Caki2 (cell line): Measurements from ENCODE around the gene CDC5L. TPM values are rescaled to one million over a fixed set of nuclear protein-coding genes. Genes with fewer than 3 reads are reported as not detected.
A peak's percentile ranks its signal among the peaks of the same experiment; 100 is the strongest.

ENCODE experiments used
- DNase-seq: peaks from one replicate; pipeline ENCODE4 v3.0.0-alpha.2; 2015; ENCODE audit warnings: low read depth
- in situ Hi-C: cut with HindIII; loops from 2 replicates; pipeline ENCODE4 v1.10.0; 2016; ENCODE audit warnings: low sequenced_read_pairs, low pct_unique_long_range_greater_than_20kb, mixed read lengths
- total RNA-seq: library from RNA; depleted of rRNA; stranded (reverse); fragments of >200 nt; shearing (Covaris generic); gene quantifications from 2 replicates; pipeline ENCODE4 v1.2.3, GENCODE V29; 2014; ENCODE audit warnings: low replicate concordance

The CDC5L gene
- total RNA-seq, 1 experiment from 2014 or later: 19.9 TPM

DNA sequence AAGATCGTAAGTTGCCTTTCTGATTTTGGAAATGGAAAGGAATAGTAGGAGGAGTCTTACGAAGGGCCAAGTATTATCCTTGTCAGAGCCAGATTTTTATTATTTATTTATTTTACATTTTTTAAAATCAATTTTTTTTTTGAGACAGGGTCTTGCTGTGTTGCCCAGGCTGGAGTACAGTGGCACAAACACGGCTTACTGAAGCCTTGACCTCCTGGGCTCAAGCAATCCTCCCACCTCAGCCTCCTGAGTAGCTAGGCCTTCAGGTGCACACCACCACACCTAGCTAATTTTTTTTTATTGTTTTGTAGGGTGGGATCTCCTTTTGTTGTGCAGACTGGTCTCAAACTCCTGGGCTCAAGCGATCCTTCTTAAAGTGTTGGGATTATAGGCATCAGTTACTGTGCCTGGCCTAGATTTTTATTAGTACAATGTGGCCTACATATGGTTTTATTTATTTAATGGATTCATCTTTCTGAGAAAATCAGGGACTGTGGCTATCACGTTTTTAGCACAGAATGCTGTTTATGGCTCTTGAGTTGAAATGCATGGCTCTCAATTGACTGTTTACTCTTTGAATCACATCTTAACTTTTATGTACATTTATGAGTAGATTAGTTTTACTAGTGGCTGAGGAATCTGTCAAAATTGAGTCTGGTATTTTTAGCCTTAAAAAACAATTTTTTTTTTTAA, 16.7 kb downstream of the CDC5L start:
- no peak for DNase-seq
- in situ Hi-C loops: no loop called here

GRCh38 chr6:44404715-44405099, 17.2 kb downstream of the CDC5L start:
- in situ Hi-C loops: no loop called here
- DNase-seq: no peak

GRCh38 chr6:44407951-44408670, 20.6 kb downstream of the CDC5L start:
- in situ Hi-C loops: no loop called here
- DNase-seq: no peak

GRCh38 chr6:44409207-44409794, 21.8 kb downstream of the CDC5L start:
- in situ Hi-C loops: no loop called here
- no peak for DNase-seq

GRCh38 chr6:44410363-44410762, 22.9 kb downstream of the CDC5L start:
- no peak for DNase-seq
- in situ Hi-C loops: no loop called here

DNA sequence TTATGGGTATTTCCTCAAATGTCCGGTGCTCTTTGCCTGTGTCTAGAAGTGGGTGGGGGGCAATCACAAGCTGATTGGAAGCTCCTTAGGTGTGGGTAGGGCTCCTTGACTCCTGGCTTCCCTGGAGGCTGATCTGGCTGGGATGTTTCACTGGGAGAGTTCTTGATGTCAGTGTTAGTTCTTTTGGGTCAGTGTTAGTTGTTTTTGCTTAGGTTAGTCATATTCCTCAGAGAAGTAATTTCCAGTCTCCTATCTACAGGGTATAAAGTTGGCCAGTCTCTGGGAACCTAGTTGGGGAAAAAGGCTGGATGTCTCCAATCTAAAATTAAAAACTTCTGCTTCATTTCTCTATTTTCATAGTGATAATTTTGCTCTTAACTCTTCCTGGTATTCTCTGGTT, 23.6 kb downstream of the CDC5L start:
- in situ Hi-C loops: no loop called here
- no peak for DNase-seq

GRCh38 chr6:44415449-44415848, 27.9 kb downstream of the CDC5L start:
- DNase-seq: no peak
- in situ Hi-C loops: no loop called here

- in situ Hi-C loops: no loop called here
- peak; percentile 40 for DNase-seq
Observed at GRCh38 chr6:44415873-44416502, 28.5 kb downstream of the CDC5L start.

- DNase-seq: no peak
Observed at GRCh38 chr6:44422531-44422930, 35.0 kb downstream of the CDC5L start.

GRCh38 chr6:44423306-44423705, 35.8 kb downstream of the CDC5L start:
- in situ Hi-C loops: no loop called here
- DNase-seq: no peak

More at GRCh38 chr6:44422531-44422930, 35.0 kb downstream of the CDC5L start:
- in situ Hi-C loops: no loop called here

DNA sequence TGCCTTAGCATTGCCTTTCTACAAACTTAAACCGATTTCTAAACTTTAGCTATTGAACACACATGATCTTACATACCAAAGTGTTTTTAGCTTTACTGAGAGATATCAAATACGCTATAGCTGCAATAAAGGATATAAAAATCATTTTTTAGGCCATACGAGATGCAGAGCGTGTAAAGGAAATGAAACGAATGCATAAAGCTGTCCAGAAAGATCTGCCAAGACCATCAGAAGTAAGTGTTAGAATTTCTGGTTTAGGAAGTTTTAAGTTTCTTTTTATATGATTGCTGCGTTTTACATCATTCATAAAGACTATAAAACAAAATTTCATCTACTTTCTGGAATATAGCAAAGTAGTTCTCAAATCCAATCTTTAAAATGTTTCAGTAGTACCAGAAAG, 38.4 kb downstream of the CDC5L start:
- in situ Hi-C loops: no loop called here
- DNase-seq: no peak

- no peak for DNase-seq
- in situ Hi-C loops: no loop called here
Observed at GRCh38 chr6:44428682-44429081, 41.2 kb downstream of the CDC5L start.

- DNase-seq: no peak
- in situ Hi-C loops: no loop called here
Observed at GRCh38 chr6:44430326-44430725, 42.8 kb downstream of the CDC5L start.

- in situ Hi-C loops: no loop called here
- DNase-seq: no peak
Observed at GRCh38 chr6:44431118-44431725, 43.7 kb downstream of the CDC5L start.

DNA sequence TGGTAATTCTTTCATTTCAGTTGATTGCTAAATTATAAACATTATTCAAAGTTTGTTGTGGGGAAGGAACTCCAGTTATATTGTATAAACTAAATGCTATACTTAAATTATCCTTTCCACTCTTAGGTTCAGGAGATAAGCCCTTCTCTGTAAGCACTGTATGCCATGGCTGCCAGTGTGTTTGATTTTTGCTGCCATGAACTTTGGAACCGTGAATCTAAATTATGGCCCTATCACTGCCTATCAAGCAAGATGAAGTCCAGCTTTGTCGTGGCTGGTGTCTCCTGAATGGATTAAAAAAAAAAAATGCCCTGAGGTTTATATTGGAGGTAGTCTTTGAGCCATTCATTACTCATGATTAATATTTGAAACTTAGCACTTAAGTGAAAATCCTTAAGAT, 44.7 kb downstream of the CDC5L start:
- no peak for DNase-seq
- in situ Hi-C loops: no loop called here

DNA sequence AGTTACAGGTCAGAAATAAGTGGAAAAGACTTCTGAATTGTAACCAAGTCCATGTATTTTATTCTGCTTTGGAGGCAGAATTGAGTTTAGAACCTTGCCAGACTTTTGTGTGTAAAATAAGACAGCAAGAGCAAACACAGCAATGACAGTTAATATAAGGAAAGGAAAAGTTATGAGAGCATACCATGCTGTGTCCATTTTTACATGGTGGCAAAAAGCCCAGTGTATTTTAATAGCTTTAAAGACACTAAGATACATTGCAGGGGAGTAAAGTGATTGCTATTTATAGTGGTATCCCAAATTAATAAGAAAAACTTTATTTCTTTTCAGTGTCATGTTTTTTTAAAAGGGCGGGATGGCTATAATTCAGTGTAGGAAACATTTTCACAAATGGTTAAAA, 45.2 kb downstream of the CDC5L start:
- in situ Hi-C loops: no loop called here
- no peak for DNase-seq

DNA sequence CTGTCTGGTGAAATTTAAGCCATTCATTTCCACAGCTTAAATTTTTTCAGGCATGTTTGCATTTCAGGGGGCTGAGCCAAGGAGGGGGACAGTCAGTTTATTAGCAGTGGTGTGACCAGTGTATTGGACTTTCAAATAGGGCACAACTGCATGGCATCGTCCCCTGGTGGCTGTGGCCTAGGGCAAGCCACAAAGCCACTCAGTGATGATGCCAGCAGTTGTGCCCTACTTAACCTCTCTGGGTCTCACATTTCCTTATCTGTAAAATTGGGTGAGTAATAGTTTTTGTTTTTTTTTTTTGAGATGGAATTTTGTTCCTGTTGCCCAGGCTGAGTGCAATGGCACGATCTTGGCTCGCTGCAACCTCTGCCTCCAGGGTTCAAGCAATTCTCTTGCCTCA, 48.0 kb downstream of the CDC5L start:
- in situ Hi-C loops: no loop called here
- no peak for DNase-seq

GRCh38 chr6:44438827-44439226, 51.3 kb downstream of the CDC5L start:
- DNase-seq: no peak
- in situ Hi-C loops: no loop called here
